Measurements from ENCODE around the gene LTBP1.

GRCh38 chr2:33181466-33181865 lies 234.7 kb downstream of the LTBP1 start:
- no peak for TF ChIP-seq CTCF (IDR thresholded peaks at IDR 0.05)
- TF ChIP-seq POLR2A (IDR thresholded peaks at IDR 0.05) = no peak

Data from lower leg skin (tissue), 3 donors.